Hematopoietic multipotent progenitor cell treated with erythropoietin and hydrocortisone succinate and interleukin-3 and kit ligand, for 15 days (in vitro differentiated cells): ENCODE data around the gene TCEA2.

Experiments
- DNase-seq: peaks from one replicate; pipeline ENCODE4 v3.0.0-alpha.2; 2015; ENCODE audit warnings: low spot score

The TCEA2 gene

GRCh38 chr20:64049060-64049877, 13.7 kb upstream of the TCEA2 start, which contains the start of gene SOX18:
TSS of gene SOX18 (minus strand) at chr20:64049639. CDS start at chr20:64049516, 123 bp downstream.
- DNase-seq = no peak

- no peak for DNase-seq
Measured at GRCh38 chr20:64049878-64050260, 13.1 kb upstream of the TCEA2 start.

- DNase-seq = no peak
Measured at GRCh38 chr20:64050261-64051032, 12.6 kb upstream of the TCEA2 start.

GRCh38 chr20:64051033-64051452, 12.0 kb upstream of the TCEA2 start:
- no peak for DNase-seq

GRCh38 chr20:64051561-64052325, 11.3 kb upstream of the TCEA2 start:
- DNase-seq = no peak

GRCh38 chr20:64052326-64052722, 10.7 kb upstream of the TCEA2 start:
- no peak for DNase-seq

- no peak for DNase-seq
Measured at GRCh38 chr20:64052987-64053840, 9.8 kb upstream of the TCEA2 start.

- no peak for DNase-seq
Measured at GRCh38 chr20:64053841-64054661, 8.9 kb upstream of the TCEA2 start.

GRCh38 chr20:64055396-64055892, 7.6 kb upstream of the TCEA2 start:
- DNase-seq = no peak

GRCh38 chr20:64055893-64056638, 6.9 kb upstream of the TCEA2 start:
- DNase-seq = no peak

GRCh38 chr20:64056639-64056888, 6.4 kb upstream of the TCEA2 start:
- DNase-seq = no peak

- no peak for DNase-seq
Measured at GRCh38 chr20:64056889-64057627, 5.9 kb upstream of the TCEA2 start.

- peak; percentile 54 for DNase-seq
Measured at GRCh38 chr20:64057628-64058498, 5.1 kb upstream of the TCEA2 start.

GRCh38 chr20:64058536-64058935, 4.5 kb upstream of the TCEA2 start:
- no peak for DNase-seq

GRCh38 chr20:64062276-64062595, 762 bp upstream of the TCEA2 start:
- no peak for DNase-seq

- DNase-seq = no peak
Measured at GRCh38 chr20:64063389-64064144, 569 bp downstream of the TCEA2 start.

GRCh38 chr20:64064145-64064698, 1.2 kb downstream of the TCEA2 start:
- DNase-seq = no peak
